ENCODE data around the gene SMG7. TPM values are rescaled to one million over a fixed set of nuclear protein-coding genes. Genes with fewer than 3 reads are reported as not detected.

SMG7 gene
- total RNA-seq, 1 experiment from 2014 or later, result 54.1 TPM

DNA sequence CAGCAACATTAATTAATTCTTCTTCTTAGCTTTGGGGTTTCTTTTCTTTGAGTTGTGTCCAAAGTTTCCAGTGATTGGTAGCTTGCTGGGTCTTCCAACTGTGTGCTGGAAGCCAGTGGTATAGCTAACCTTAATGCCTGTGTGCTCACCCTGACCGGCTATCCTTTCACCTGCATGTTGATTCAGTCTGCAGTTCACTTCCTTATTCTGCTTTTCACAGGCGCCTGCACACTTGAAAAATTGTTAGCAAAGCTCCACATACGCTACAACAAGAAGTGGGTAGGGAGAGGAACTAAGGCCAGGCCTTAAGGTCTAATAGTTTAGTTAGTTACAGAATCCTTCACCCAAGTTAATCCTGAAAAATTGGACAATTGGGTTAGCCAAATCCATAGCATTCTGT lies 82.3 kb downstream of the SMG7 start (continued):
- TF ChIP-seq CTCF (IDR thresholded peaks at IDR 0.05 in 2 of 3, conservative IDR thresholded peaks at IDR 0.05 in 1 of 3; ENCODE audit: borderline replicate concordance in 1 of 3, insufficient read depth in 1 of 3, low read depth in 2 of 3, low read length in 2 of 3) (no peak), CBX3 (IDR thresholded peaks at IDR 0.05; ENCODE audit: low read depth) (no peak), ZNF274 (IDR thresholded peaks at IDR 0.05; ENCODE audit: low read depth, low read length) (no peak)

DNA sequence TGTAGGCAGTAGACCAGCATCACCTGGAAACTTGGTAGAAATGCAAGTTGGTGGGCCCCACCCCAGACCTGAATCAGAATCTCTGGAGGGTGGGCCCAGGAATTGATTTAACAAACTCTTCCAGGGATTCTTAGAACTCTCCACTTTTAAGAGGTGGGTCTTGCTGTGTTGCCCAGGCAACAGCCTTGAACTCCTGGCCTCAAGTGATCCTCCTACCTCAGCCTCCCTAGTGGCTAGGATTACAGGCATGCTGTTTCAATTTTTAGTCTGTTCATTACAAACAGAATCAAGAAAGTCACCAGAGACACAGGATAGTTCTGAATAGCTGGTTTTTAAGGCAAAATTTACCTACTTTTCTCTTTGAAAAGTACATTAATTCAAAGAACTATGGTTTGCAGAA lies 86.8 kb downstream of the SMG7 start:
- Histone ChIP-seq H3K79me2 (ENCODE audit: insufficient read depth, low read length) (no peaks in the 10 kb centered on the region), H4K20me1 (ENCODE audit: insufficient read depth) (no peaks in the 10 kb centered on the region), H3K36me3 (ENCODE audit: control insufficient read depth in 1 of 2, insufficient read depth in 2 of 2, low read length in 2 of 2) (0 out of 4 replicates have a peak, but pooled peaks cover 0 to 4% of the 10 kb centered on the region in 2 experiments), H3K27ac (ENCODE audit: low read depth, low read length) (no peak overlapping the region), H3K9me2 (ENCODE audit: insufficient read depth) (no peaks in the 10 kb centered on the region), H3K27me3 (ENCODE audit: insufficient read depth, low read length) (no peaks in the 10 kb centered on the region), H3K9me3 (ENCODE audit: control insufficient read depth in 1 of 2, insufficient read depth in 1 of 2, low read depth in 1 of 2, low read length in 2 of 2) (no peaks in the 10 kb centered on the region), H3K9ac (ENCODE audit: low read length) (no peak overlapping the region), H2AFZ (ENCODE audit: low read depth, low read length, poor library complexity, severe bottlenecking) (no peak overlapping the region), H3K4me1 (ENCODE audit: control insufficient read depth in 1 of 2, insufficient read depth in 2 of 2, low read length in 2 of 2) (no peaks in the 10 kb centered on the region), H3K4me3 (replicated peaks in 1 of 2; ENCODE audit: low read depth in 1 of 2, low read length in 2 of 2) (no peak overlapping the region), H3K4me2 (ENCODE audit: low read length) (no peak overlapping the region)
- POLR2A ChIA-PET, result no interaction called here
- intact Hi-C loops (cut with micrococcal nuclease), result no loop called here
- no TSS peak for BruUV-seq (replicated peaks)
- RAD21 ChIA-PET (ENCODE audit: low non-redundant PET in 1 of 2, low total read pairs in 2 of 2, uncharacterized antibody in 2 of 2, unreplicated experiment in 2 of 2), result no interaction called here
- DNase-seq (ENCODE audit: low read depth, low spot score) (no peak), ATAC-seq (no peak)
- TF ChIP-seq ZFX (IDR thresholded peaks at IDR 0.05) (no peak), TCF7L2 (IDR thresholded peaks at IDR 0.05; ENCODE audit: borderline replicate concordance, extremely low read depth, insufficient read depth, insufficient read length) (no peak), EZH2phosphoT487 (IDR thresholded peaks at IDR 0.05; ENCODE audit: borderline replicate concordance) (no peak)
- CTCF ChIA-PET, result no interaction called here
